HG02763 (cell line): ENCODE measurements around the gene ALPL.
"Not testable (repeated sequence)": the region's sequence is repeated elsewhere in the genome, so short reads cannot be mapped to it uniquely, and the experiment has no call there.

Source experiments
- ATAC-seq: cut with Tn5 transposase; IDR thresholded peaks from one replicate; pipeline ENCODE4 v1.9.1; 2021; ENCODE audit warnings: mild to moderate bottlenecking, moderate library complexity; ENCODE audit not compliant: unreplicated experiment

The ALPL gene

DNA sequence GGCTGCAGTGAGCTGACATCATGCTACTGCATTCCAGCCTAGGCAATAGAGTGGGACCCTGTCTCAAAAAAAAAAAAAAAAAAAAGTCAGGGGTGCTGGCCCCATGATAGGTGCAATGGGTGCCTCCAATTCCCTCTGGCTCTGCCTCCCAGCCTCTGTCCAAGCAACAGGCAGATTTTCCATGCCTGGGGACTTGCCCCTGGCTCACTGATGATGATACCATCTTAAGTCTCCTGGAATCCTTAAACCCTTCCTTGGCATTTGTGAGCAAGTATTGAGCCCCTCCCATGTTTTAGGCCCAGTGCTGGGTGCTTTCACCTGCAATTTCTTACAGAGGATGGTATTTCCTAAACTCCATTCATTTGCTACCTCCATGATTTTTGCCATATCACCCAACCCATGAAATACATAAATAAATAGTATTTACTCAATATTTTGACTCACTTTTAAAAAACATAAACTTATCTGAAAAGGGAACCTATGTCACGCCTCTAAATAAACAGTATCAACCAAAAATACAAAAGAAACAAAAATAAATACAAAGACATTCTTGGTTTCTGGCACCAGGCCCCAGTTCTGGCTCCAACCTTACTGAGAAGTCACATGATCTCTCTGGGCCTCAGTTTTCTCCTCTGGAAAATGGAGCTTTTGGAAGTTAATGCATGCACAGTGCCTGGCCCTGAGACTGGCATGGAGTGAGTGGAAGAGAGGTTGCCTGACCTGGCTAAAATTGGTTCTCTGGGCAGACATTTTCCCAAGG, 1.5 kb upstream of the ALPL start:
- ATAC-seq = no peak

DNA sequence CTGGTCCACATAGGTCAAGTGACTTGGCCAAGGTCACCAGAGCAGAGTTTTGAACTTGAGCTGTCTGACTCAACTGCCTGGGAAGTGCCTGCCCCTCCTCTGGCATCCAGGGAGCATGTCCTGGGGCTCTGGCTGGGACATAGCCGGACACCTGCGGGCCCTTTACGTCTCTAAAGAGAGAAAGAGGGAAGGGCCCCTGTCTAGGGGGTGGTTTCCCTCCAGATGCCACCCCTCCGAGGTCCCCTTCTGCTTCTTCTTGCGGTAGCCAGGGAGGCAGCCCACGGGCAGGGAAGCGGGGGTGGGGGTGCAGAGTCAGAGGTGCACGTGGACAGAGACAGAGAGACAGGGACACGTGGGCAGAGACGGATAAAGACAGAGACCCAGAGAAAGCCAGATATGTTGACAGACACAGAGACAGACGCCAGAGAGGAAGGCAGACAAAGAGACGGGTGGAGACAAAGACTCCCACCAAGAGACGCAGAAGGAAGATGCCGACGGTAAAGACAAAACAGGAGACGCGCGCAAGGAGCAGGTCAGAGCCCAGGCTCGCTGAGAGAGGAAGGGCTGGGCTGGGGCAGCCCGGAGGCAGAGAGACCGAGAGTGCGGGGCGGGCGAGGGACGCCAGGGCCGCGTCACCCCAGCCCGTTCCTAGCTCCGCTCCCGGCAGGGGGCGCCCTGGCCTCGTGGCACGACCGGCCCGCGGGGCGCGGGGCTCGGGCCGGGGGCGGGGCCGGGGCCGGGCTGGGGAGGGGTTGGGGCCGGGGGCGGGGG, 458 bp upstream of the ALPL start:
- ATAC-seq = no peak

- no peak for ATAC-seq
These were observed 880 bp downstream of the ALPL start for GRCh38 chr1:21510113-21510493.

DNA sequence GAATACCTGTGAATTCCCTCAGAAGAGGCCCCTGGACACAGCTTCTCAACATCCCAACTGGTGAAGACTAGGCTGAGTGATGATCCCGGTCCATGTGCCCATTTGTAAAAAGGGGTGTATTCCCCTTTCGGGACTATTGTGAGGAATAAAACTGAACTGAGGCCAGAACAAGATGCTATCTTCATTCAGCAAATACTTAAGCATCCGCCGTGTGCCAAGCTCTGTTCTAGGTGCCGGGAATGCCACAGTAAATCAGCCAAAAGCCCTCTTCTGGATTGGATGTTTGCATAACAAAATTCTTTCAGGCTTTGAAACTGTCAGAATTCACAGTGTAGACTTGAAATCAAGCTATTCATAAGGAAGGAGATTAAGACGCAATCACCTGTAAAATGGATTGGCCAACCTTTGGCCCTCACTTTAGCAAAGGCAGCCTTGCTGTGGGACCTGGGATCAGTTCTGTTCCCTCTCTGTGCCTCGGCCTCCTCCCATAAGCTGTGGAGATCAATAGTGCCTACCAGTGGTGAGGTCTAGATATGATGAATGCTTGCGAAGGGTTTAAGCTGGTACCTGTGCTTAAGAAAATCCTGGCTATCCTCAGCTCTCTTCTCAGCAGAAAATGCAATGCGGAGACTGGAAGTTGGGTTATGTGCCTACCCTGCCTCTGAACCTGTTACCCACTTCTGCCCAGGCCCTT, 1.8 kb downstream of the ALPL start:
- no peak for ATAC-seq

GRCh38 chr1:21511579-21512522, 2.6 kb downstream of the ALPL start:
- ATAC-seq = no peak

- peak; percentile 54 for ATAC-seq
These were observed 5.0 kb downstream of the ALPL start for GRCh38 chr1:21514245-21514644.

- ATAC-seq = no peak
These were observed 8.0 kb downstream of the ALPL start for GRCh38 chr1:21517161-21517589.

DNA sequence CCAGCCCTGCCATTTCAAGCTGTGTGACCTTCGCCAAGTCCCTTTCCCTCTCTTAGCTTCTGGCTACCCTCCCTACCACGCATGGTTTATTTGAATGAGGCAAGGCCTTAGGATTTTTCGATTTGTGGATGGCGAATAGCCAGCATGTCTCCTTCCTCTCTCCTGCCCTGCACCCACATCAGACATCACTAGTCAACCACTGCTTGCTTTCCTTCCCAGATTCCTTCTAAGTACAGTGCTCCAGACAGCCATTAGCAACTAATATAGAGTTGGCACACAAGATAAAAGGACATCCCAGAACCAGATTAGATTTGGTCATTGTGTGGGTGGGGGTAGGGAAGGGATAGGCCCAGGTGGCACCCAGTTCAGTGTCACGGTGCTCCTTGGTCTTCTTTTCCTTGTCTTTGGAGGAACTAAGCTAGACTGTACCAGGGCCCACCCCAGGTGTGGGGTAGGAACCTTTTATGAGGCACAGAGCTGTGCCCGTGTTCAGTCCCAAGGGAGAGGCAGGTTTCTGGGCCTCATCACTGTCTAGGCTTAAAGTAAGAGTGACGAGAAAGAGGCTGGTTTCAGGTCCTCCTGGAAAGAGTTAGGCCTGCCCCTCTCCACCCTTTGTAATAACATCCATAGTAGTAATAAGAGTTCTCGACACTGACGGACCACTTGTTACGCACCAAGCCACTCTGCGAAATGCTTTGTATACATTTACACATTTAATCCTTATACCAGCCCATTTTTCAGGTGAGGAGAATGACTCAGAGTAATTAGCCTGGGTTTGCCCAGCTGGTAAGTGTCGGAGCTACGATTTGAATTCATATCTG, 8.6 kb downstream of the ALPL start:
- no peak for ATAC-seq

DNA sequence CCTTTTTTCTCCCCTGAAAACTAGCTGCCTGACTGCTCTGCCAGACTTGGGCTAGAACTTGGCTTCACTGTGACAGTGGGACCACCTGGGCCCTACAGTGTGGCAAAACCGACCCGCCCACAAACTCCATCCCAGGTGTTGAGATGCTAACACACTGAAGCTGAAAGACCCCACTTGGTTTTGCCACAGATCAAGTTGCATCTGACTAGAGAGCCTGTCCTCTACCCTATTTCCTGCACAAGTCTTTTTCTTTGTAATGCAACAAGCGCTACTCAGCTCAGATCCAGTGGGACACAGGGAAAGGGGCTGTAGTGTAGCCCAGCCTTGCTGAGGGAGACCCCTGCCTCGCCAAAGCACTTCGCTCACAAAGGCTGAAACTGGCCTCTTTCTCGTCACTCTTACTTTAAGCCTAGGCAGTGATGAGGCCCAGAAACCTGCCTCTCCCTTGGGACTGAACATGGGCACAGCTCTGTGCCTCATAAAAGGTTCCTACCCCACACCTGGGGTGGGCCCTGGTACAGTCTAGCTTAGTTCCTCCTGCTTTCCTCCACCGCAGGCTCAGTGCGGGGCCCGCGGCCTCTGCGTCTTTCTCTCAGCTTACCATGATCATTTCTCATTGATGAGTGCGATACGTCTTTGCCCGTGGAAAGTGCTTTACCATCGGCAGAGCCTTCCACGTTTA, 9.7 kb downstream of the ALPL start:
- ATAC-seq = no peak

GRCh38 chr1:21519486-21520070, 10.4 kb downstream of the ALPL start:
- not testable (repeated sequence) for ATAC-seq

DNA sequence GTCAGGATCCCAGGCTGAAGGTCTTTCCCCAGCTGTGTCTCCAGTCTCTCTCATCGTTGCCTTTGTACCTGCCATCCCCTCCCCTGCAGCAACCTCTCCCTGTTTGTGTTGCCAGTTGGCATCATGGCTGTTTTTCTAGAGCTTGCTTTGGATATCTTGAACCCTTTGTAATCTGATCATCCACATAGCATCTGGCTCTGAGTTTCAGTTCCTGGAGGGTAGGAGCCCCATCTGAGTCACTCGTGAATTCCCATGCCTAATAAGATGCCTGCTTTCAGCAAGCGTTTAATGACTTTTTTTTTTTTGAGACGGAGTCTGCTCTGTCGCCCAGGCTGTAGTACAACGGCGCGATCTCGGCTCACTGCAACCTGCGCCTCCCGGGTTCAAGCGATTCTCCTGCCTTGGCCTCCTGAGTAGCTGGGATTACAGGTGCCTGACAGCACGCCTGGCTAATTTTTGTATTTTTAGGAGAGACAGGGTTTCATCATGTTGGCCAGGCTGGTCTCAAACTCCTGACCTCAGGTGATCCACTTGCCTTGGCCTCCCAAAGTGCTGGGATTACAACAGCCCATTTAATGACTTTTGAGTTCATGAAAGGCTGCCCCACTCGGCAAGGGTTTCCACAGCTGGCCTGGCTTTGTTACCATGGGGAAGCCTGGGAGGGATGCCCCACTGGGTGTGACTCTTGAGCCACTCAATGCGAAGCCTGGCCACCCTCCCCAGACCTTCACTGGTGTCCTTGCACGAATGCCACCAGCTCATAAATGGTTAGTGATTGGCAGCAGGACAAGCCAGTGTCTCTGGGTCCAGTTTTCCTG, 11.9 kb downstream of the ALPL start:
- no peak for ATAC-seq

GRCh38 chr1:21521717-21522060, 12.5 kb downstream of the ALPL start:
- no peak for ATAC-seq

DNA sequence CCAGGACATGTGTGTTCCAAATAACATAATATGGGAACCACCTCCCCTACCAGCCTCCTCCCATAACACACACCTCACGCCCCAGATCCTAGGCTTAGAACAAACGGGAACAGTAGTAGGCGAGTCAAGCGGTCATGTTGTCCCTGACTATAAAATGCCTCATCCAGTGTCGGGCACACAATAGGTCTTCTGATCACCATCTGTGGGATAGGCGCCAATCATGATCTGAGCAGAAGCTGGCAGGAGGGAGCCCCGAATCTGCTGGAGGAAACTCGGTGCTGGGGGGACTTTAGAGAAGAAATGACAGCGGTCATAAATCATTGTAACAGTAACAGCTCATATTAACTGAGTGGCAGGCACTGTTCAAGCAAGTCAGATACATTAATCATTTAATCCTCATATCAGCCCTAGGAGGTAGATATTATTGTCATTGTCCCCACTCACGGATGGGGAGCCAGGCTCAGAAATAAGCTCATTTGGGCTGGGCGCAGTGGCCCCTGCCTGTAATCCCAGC, 13.4 kb downstream of the ALPL start:
- ATAC-seq = no peak

- ATAC-seq = no peak
These were observed 14.1 kb downstream of the ALPL start for GRCh38 chr1:21523297-21523813.

DNA sequence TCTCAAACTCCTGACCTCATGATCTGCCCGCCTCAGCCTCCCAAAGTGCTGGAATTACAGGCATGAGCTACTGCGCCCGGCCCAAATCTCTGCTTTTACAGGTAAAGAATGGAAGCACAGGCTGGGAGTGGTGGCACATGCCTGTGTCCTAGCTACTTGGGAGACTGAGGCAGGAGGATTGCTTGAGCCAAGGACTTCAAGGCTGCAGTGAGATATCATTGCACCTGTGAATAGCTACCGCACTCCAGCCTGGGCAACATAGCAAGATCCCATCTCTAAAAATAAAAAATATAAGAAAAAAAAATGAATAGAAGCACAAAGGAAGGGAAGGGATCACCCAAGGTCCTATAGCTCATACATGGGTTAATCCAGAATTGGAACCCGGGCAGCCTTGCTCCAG, 15.0 kb downstream of the ALPL start:
- no peak for ATAC-seq

DNA sequence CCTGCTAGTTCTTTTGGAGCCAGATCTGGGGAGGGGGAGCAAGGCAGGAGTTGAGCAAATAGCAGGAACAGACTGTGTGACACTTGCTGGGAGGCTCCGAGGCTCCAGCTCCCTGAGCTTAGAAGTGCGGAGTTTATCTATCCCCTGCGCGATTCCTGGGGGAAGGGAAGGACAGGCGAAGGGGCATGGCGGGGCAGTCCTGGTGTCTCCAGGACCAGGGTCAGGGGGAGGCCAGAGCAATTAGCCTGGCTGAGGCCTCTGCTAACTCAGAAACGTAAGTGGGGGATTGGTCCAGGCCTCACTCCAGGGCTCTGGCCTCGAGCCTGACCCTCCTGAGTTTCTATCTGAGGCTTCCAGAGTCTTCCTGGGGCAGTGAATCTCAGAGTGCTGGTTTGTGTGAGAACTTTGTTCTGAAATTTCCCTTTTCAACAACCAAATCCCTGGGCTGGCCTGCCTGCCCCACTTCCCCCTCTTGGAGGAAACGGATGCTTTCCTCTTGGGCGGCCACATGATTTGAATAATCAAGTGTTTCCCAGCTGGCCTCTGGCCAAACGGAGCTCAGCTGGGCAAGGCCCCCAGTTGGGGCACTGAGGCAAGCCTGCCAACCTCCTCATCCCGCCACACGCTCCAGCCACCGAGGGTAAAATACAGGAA, 15.6 kb downstream of the ALPL start:
- ATAC-seq = no peak

DNA sequence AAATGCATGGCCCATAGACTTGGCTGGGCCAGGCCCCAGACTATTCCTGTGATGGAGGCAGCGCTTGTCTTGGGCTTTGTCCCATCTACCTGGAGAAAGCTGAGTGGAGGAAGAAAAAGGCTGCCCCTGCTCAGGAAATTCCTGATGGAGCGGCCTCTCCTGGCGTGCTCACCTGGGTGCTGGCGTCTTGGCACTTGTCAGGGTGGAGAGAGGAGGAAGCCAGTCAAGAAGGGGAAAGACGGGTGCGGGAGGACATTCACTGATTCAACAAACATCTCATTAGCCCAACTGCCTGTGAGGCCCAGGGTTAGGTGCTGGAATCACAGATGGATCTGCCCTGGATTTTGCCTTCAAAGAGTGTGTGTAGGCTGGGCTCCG, 16.1 kb downstream of the ALPL start:
- ATAC-seq = no peak
